AG04450 (cell line): ENCODE measurements around the gene PLXNA4. TPM values are rescaled to one million over a fixed set of nuclear protein-coding genes. Genes with fewer than 3 reads are reported as not detected.

Experiments used
- CTCF ChIA-PET: fragments of 300-600, 350-600 bp; formaldehyde crosslinking; extraction: SDS; loops from one replicate; lab custom pipeline; 2022; ENCODE audit warnings: antibody characterized with exemption, inconsistent platforms; lab: Charles Lee
- POLR2A ChIA-PET: fragments of 350-600 bp; formaldehyde crosslinking; extraction: SDS; loops from one replicate; lab custom pipeline; 2021; ENCODE audit warnings: antibody characterized with exemption, inconsistent platforms; lab: Yijun Ruan, JAX
- DNase-seq: peaks from one replicate; pipeline ENCODE4 v3.0.0-alpha.2; 2011; ENCODE audit warnings: low read depth, low spot score
- H3K27ac ChIP-seq: one replicate; pipeline ENCODE4 v1.5.1; 2012; ENCODE audit warnings: low read depth, low read length, control low read depth
- H3K27me3 ChIP-seq: one replicate; pipeline ENCODE4 v1.6.0; 2012; ENCODE audit warnings: low read length; ENCODE audit not compliant: control insufficient read depth, insufficient read depth
- H3K4me3 ChIP-seq: 2 replicates; pipeline ENCODE4 v1.5.1; 2011; ENCODE audit warnings: mild to moderate bottlenecking, low read depth, low read length, control low read depth
- H3K9me3 ChIP-seq: 2 replicates; pipeline ENCODE4 v1.5.1; 2012; ENCODE audit warnings: low read length; ENCODE audit not compliant: control insufficient read depth, insufficient read depth
- polyA plus RNA-seq: library from polyadenylated mRNA; depleted of rRNA; stranded (reverse); fragments of >200 nt; gene quantifications from 2 replicates; pipeline ENCODE4 v1.2.3, GENCODE V29; 2011
- TF ChIP-seq, protein P1 (sequence below): IDR thresholded peaks from 2 replicates; pipeline ENCODE4 v1.5.1; 2011; ENCODE audit warnings: low read depth, low read length, control low read depth, inconsistent platforms

Gene PLXNA4
- polyA plus RNA-seq, 1 experiment, result 0.05 TPM

DNA sequence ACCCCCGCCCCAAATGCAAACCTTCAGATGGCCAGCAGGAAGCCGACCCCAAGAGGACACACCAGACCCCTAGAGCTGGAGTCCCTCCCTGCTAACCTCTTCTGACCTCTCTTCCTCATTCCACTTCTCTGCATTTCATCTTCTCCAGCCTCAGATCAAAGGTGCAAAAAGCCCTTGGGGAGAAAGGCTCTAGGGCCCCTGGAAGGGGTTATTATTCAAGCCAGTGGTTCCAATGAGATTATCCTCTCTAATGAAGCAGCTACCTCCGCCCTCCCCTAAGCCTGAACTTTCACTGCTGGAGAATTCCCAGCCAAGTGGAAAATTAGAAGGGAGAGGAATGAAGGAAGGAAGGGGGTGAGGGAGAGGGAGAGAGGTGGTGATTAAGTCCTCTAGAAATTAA lies 343.9 kb downstream of the PLXNA4 start:
- TF ChIP-seq, protein P1, sequence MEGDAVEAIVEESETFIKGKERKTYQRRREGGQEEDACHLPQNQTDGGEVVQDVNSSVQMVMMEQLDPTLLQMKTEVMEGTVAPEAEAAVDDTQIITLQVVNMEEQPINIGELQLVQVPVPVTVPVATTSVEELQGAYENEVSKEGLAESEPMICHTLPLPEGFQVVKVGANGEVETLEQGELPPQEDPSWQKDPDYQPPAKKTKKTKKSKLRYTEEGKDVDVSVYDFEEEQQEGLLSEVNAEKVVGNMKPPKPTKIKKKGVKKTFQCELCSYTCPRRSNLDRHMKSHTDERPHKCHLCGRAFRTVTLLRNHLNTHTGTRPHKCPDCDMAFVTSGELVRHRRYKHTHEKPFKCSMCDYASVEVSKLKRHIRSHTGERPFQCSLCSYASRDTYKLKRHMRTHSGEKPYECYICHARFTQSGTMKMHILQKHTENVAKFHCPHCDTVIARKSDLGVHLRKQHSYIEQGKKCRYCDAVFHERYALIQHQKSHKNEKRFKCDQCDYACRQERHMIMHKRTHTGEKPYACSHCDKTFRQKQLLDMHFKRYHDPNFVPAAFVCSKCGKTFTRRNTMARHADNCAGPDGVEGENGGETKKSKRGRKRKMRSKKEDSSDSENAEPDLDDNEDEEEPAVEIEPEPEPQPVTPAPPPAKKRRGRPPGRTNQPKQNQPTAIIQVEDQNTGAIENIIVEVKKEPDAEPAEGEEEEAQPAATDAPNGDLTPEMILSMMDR, result no peak
- DNase-seq, result no peak
- ChIA-PET CTCF (no interaction called here), POLR2A (no interaction called here)
- Histone ChIP-seq H3K27me3 (no peaks in the 10 kb centered on the region), H3K4me3 (no peak overlapping the region), H3K9me3 (no peaks in the 10 kb centered on the region), H3K27ac (no peak overlapping the region)

DNA sequence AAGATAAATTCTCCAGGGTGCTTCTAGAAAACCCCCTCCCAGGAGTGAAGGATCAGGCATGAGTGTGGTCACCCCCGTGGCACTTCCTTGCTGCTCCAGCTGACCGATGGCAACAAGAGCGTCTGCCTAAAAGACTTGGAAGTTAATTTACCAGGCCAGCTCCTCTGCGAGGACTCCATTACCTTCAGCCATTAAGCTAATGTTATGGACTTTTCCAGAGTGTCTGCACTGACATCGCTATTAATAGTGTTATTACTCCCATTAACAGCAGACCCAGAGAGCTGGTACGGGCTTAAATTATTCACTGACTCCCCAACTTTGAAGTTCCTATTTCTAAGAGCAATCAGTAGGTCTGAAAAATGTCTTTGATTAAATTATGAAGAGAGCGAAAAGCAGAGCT lies 345.8 kb downstream of the PLXNA4 start:
- H3K27ac ChIP-seq, result no peak overlapping the region
- H3K27me3 ChIP-seq, result no peaks in the 10 kb centered on the region
- no peak overlapping the region for H3K4me3 ChIP-seq
- CTCF ChIA-PET, result no interaction called here
- no peak for DNase-seq
- TF ChIP-seq, protein P1, result no peak
- H3K9me3 ChIP-seq, result no peaks in the 10 kb centered on the region
- POLR2A ChIA-PET, result no interaction called here

DNA sequence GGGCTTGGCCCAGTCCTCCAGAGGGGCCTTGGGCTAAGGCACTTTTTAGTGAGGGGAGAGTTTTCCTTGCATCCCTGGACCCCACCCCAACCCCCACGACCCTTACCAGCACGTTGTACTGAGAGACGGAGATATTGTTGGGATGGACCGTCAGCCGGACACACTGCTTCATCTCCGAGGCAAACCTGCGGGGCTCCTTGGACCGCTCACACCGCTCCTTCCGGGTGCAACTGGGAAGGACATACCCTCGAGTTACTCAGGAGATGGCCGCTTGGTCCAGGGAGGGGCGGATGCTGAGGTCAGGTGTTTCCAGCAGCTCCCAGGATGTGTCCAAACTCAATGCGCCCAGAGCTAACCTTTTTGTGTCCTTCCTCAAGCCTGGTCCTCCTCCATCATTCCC lies 348.0 kb downstream of the PLXNA4 start:
- Histone ChIP-seq H3K27me3 (no peaks in the 10 kb centered on the region), H3K27ac (no peak overlapping the region), H3K9me3 (no peaks in the 10 kb centered on the region), H3K4me3 (no peak overlapping the region)
- TF ChIP-seq, protein P1, result no peak
- DNase-seq, result no peak
- POLR2A ChIA-PET, result no interaction called here
- CTCF ChIA-PET, result interaction anchor here (0.6 kb wide), 1 partner anchor 24 kb away, joined by 4 read pairs; no protein-coding TSS in a partner anchor

DNA sequence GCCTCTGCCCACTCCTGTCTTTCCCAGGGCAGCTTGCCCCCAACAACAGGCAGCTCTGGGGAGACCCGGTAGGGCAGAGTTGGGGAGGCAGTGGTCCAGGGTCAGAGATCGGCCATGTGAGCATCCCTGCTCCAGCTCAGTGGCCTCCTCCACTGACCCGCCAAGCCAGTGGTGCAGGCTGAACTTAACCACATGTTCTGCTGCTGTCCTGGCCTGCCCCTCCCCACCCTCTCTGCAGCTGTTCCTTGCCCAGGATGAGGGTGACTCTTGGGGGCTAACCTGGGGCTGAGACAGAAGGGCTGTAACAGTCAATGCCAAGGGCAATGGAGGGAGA lies 349.3 kb downstream of the PLXNA4 start:
- no peak for DNase-seq
- ChIA-PET POLR2A (no interaction called here), CTCF (interaction anchor here (1.6 kb wide), 1 partner anchor 222 kb away, joined by 4 read pairs; no protein-coding TSS in a partner anchor)
- no peak overlapping the region for H3K4me3 ChIP-seq
- H3K9me3 ChIP-seq, result no peaks in the 10 kb centered on the region
- H3K27ac ChIP-seq, result no peak overlapping the region
- TF ChIP-seq, protein P1, result no peak
- no peaks in the 10 kb centered on the region for H3K27me3 ChIP-seq

DNA sequence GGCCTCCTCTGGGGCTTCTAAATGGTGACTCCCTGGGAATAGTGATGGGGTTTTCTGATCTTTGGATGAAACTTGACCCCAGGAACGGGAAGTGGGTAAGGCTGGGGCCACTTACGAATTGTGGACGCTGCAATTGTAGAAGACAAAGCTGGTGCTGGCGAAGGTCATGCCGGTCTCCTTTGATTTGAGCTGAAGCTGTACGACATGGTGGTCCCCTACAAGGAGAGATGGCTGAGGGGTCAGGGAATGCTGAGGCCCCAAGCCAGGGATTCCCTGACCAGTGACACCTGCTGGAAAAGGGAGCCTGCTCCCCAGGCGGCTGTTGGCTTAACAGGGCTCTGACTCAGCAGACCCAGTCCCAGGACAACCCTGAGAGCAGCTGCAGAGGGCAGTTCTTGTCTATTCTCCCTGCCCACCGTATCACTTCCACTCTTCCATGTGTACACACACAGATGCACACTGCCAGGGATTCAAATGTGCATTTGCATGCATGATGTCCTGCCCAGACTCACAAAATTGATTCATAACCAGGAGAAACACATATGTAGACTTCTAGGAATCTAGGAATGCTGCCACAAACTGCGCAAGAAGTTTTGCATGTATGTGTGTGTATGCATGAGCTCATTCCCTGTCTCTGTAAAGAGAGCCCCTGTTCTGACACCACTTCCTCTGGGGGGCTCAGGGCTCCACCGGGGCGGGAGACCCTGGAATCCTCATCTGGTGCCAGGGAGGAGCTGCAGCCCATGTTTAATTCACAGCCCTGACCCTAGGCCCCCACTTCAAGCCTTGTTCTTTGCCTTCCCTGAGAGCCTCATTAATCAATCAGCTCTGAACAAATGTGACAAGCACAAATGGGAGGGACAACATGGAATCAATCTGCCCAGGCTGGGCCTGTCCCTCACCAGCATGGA lies 350.0 kb downstream of the PLXNA4 start:
- DNase-seq, result no peak
- Histone ChIP-seq H3K27ac (no peak overlapping the region), H3K4me3 (no peak overlapping the region), H3K27me3 (no peaks in the 10 kb centered on the region), H3K9me3 (no peaks in the 10 kb centered on the region)
- ChIA-PET POLR2A (no interaction called here), CTCF (interaction anchor here (0.6 to 1.6 kb wide), 2 partner anchors 222 to 281 kb away, joined by 3 to 4 read pairs; no protein-coding TSS in a partner anchor)
- TF ChIP-seq, protein P1, result no peak
